Neuronal stem cell (in vitro differentiated cells): ENCODE results near the gene DSE.

ENCODE experiments used
- DNase-seq: peaks from one replicate; pipeline ENCODE4 v3.0.0-alpha.2; 2013; ENCODE audit warnings: low spot score
- H2AFZ ChIP-seq: one replicate; pipeline ENCODE4 v1.6.1; 2013; ENCODE audit warnings: mild to moderate bottlenecking, low read length, inconsistent platforms
- H2AK5ac ChIP-seq: 2 replicates; pipeline ENCODE4 v1.6.1; 2013; ENCODE audit warnings: low read depth, mild to moderate bottlenecking, inconsistent platforms, low read length, moderate library complexity, mixed read lengths
- H2BK120ac ChIP-seq: 2 replicates; pipeline ENCODE4 v1.6.1; 2013; ENCODE audit warnings: low read depth, mild to moderate bottlenecking, inconsistent platforms, low read length, moderate library complexity, mixed read lengths
- H2BK12ac ChIP-seq: one replicate; pipeline ENCODE4 v1.6.1; 2013; ENCODE audit warnings: low read length, inconsistent platforms
- H2BK15ac ChIP-seq: 2 replicates; pipeline ENCODE4 v1.6.1; 2013; ENCODE audit warnings: mild to moderate bottlenecking, low read length, inconsistent platforms, mixed read lengths
- H2BK5ac ChIP-seq: one replicate; pipeline ENCODE4 v1.6.1; 2013; ENCODE audit warnings: inconsistent platforms, mild to moderate bottlenecking, low read length, moderate library complexity
- H3K14ac ChIP-seq: one replicate; pipeline ENCODE4 v1.6.1; 2013; ENCODE audit warnings: low read length, inconsistent platforms
- H3K18ac ChIP-seq: 2 replicates; pipeline ENCODE4 v1.6.1; 2013; ENCODE audit warnings: low read length, inconsistent platforms
- H3K23ac ChIP-seq: 2 replicates; pipeline ENCODE4 v1.6.1; 2013; ENCODE audit warnings: low read depth, mild to moderate bottlenecking, mixed read lengths, low read length, inconsistent platforms; ENCODE audit not compliant: poor library complexity
- H3K27ac ChIP-seq: replicated peaks from 3 replicates; pipeline ENCODE4 v1.5.1; 2013; ENCODE audit warnings: low read length, inconsistent platforms
- H3K27me3 ChIP-seq, 3 experiments: 2 replicates each; pipeline ENCODE4 v1.6.1; 2013; ENCODE audit warnings: low read length in 3 of 3, mild to moderate bottlenecking in 2 of 3, inconsistent platforms in 1 of 3, low read depth in 1 of 3, mixed read lengths in 1 of 3, moderate library complexity in 1 of 3; ENCODE audit not compliant: control insufficient read depth in 3 of 3, insufficient read depth in 3 of 3
- H3K36me3 ChIP-seq, 2 donors: replicated peaks in 1 of 2; 2 replicates each; pipeline ENCODE4 v1.6.1; 2013; ENCODE audit warnings: low read length in 2 of 2; ENCODE audit not compliant: control insufficient read depth in 2 of 2, insufficient read depth in 2 of 2
- H3K4ac ChIP-seq: 2 replicates; pipeline ENCODE4 v1.6.1; 2013; ENCODE audit warnings: inconsistent platforms, mild to moderate bottlenecking, low read length, moderate library complexity
- H3K4me1 ChIP-seq, 2 donors: 1 replicate in 1 of 2; 2 replicates in 1 of 2; pipeline ENCODE4 v1.6.1; 2013; ENCODE audit warnings: low read length in 2 of 2, low read depth in 1 of 2; ENCODE audit not compliant: control insufficient read depth in 2 of 2, insufficient read depth in 1 of 2
- H3K4me2 ChIP-seq: one replicate; pipeline ENCODE4 v1.6.1; 2013; ENCODE audit warnings: mild to moderate bottlenecking, low read length, inconsistent platforms; ENCODE audit not compliant: insufficient read depth, poor library complexity, severe bottlenecking
- H3K4me3 ChIP-seq, 2 donors: 2 replicates each; pipeline ENCODE4 v1.5.1; 2013; ENCODE audit warnings: low read length in 2 of 2, mild to moderate bottlenecking in 2 of 2, inconsistent platforms in 1 of 2, moderate library complexity in 1 of 2
- H3K79me1 ChIP-seq: one replicate; pipeline ENCODE4 v1.6.1; 2013; ENCODE audit warnings: low read depth, mild to moderate bottlenecking, inconsistent platforms, low read length, moderate library complexity
- H3K9ac ChIP-seq: one replicate; pipeline ENCODE4 v1.6.1; 2013; ENCODE audit warnings: mild to moderate bottlenecking, low read depth, low read length, inconsistent platforms; ENCODE audit not compliant: poor library complexity
- H3K9me3 ChIP-seq, 2 donors: replicated peaks in 1 of 2; 2 replicates each; pipeline versions ENCODE3 to v1.6.1; 2013; ENCODE audit warnings: low read length in 2 of 2, mild to moderate bottlenecking in 2 of 2, inconsistent platforms in 1 of 2, low read depth in 1 of 2, mixed read lengths in 1 of 2, moderate library complexity in 1 of 2; ENCODE audit not compliant: control insufficient read depth in 2 of 2, insufficient read depth in 1 of 2
- H4K8ac ChIP-seq: one replicate; pipeline ENCODE4 v1.6.1; 2013; ENCODE audit warnings: low read depth, mild to moderate bottlenecking, inconsistent platforms, low read length, moderate library complexity
- H4K91ac ChIP-seq: one replicate; pipeline ENCODE4 v1.6.1; 2013; ENCODE audit warnings: low read length, low read depth, mild to moderate bottlenecking, inconsistent platforms; ENCODE audit not compliant: poor library complexity
- WGBS, 2 donors: extraction: QIAGEN DNeasy Blood & Tissue Kit; methylation state at CpG; one replicate each; pipeline ENCODE4 v1.1.7; 2013; ENCODE audit warnings: missing lambda C conversion rate in 2 of 2, mixed read lengths in 1 of 2; ENCODE audit not compliant: insufficient read length in 2 of 2, insufficient replicate concordance in 1 of 2; ENCODE audit errors: extremely low coverage in 2 of 2; 5-methylcytosine and 5-hydroxymethylcytosine counted together

The DSE gene

DNA sequence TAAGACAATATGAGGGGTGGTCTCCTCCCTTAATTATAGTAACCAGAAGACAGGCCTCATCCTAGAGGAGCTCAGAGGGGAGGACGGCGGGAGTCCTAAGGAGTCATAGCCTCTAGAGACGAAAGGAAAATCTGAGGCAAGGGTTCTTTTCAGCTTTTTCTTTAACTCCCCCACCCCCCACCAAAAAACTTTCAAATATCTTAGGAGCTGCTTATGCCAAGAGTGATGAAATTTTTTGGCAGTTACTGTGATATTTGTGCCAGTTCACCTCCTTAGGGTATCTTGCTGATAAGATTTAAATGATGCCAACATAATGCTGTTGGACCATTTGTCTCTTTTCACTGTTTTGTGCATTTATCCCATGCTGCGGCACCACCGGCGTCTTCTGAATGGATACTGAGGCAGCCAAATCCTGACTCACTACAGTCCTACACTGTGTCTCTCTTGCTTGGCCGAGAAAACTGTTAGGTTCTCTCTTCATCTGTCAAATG, 44.5 kb upstream of the DSE start:
- no peak overlapping the region for H3K4me2 ChIP-seq
- H4K8ac ChIP-seq, result no peak overlapping the region
- no peaks in the 10 kb centered on the region for H3K79me1 ChIP-seq
- H3K23ac ChIP-seq, result no peak overlapping the region
- H3K4me3 ChIP-seq, result no peak overlapping the region
- H2AK5ac ChIP-seq, result no peak overlapping the region
- no peak overlapping the region for H2BK12ac ChIP-seq
- H2AFZ ChIP-seq, result no peak overlapping the region
- no peak overlapping the region for H3K9ac ChIP-seq
- H3K27me3 ChIP-seq, result no peaks in the 10 kb centered on the region
- no peak overlapping the region for H2BK120ac ChIP-seq
- WGBS, 2 donors, result no CpG with 5 or more reads among the region's 7 CpGs
- H3K9me3 ChIP-seq, result no peaks in the 10 kb centered on the region
- H2BK5ac ChIP-seq, result no peak overlapping the region
- no peak overlapping the region for H3K14ac ChIP-seq
- H2BK15ac ChIP-seq, result no peak overlapping the region
- no peak overlapping the region for H3K27ac ChIP-seq
- peaks cover 0 to 24% of the 10 kb centered on the region in 2 donors for H3K4me1 ChIP-seq
- H3K36me3 ChIP-seq, result no peaks in the 10 kb centered on the region
- H3K18ac ChIP-seq, result no peak overlapping the region
- no peak overlapping the region for H4K91ac ChIP-seq
- DNase-seq, result no peak
- H3K4ac ChIP-seq, result no peak overlapping the region

DNA sequence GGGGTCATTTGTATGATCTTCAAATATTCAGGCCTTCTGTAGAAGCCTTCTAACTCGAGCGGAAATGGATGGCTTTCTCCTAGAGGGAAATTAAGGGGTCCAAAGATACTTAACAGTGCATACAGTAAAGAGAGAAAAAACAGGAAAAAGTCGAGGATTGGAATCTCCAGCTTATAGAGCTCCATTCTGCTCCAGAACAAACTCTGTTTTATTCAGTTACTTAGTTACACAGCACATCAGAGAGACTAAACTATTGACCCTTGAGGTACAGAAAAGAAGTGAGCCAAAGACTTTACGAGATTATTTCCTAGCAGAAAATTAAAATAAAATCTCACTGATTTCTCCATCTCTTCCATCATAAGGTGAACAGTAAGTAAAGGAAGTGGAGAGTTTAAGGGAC, 43.8 kb upstream of the DSE start:
- no peak overlapping the region for H2AFZ ChIP-seq
- H3K9me3 ChIP-seq, result no peaks in the 10 kb centered on the region
- H3K18ac ChIP-seq, result no peak overlapping the region
- no peaks in the 10 kb centered on the region for H3K79me1 ChIP-seq
- H2AK5ac ChIP-seq, result no peak overlapping the region
- no peak overlapping the region for H4K8ac ChIP-seq
- no peak overlapping the region for H2BK12ac ChIP-seq
- no peak overlapping the region for H4K91ac ChIP-seq
- H3K9ac ChIP-seq, result no peak overlapping the region
- H3K36me3 ChIP-seq, result no peaks in the 10 kb centered on the region
- peaks cover 0 to 24% of the 10 kb centered on the region in 2 donors for H3K4me1 ChIP-seq
- no peak overlapping the region for H2BK15ac ChIP-seq
- no peak overlapping the region for H3K23ac ChIP-seq
- H3K27ac ChIP-seq, result no peak overlapping the region
- no peak overlapping the region for H2BK5ac ChIP-seq
- WGBS, 2 donors, result no CpG with 5 or more reads among the region's 4 CpGs
- no peak overlapping the region for H3K4me3 ChIP-seq
- no peak for DNase-seq
- H3K4me2 ChIP-seq, result no peak overlapping the region
- no peak overlapping the region for H3K14ac ChIP-seq
- H3K4ac ChIP-seq, result no peak overlapping the region
- no peak overlapping the region for H2BK120ac ChIP-seq
- no peaks in the 10 kb centered on the region for H3K27me3 ChIP-seq

DNA sequence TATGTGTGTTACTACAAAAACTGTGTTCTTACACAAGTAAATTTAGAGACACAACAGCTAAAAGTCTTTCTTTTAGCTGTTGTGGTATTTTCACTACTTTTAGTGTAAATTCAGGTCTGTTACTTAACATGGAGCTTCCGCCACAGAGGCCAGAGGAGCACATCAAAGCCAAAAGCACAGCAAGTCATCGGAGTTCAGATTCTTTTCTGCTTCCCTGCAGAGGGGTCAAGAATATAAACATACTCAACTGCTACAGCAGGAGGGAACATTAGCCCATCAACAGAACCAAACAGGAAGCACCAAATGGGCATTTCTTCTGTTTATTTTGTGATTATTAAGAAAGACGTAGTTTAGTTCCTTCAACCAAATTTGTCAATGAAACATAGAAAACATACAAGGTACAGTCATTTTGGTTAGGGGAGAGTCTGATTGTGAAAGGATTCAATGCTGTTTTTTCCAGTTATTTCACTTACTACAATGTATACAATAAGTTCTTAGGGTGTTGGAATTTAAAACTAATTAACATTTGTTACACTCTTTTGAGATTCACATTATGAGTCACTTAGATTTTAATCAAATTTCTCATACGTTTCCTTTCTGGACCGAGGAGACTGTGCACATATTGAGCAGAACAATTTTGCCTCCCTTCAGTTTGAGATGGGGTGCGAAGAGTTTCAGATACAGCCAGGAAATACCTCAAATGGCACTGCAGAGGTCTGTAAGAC, 42.8 kb upstream of the DSE start:
- H3K9me3 ChIP-seq, result peaks cover 0 to 5% of the 10 kb centered on the region in 2 donors
- H3K14ac ChIP-seq, result no peak overlapping the region
- no peaks in the 10 kb centered on the region for H3K79me1 ChIP-seq
- no peak overlapping the region for H3K27ac ChIP-seq
- no peak overlapping the region for H3K4me2 ChIP-seq
- H2BK120ac ChIP-seq, result no peak overlapping the region
- no peak overlapping the region for H3K9ac ChIP-seq
- peaks cover 0 to 19% of the 10 kb centered on the region in 2 donors for H3K4me1 ChIP-seq
- no peak overlapping the region for H2BK12ac ChIP-seq
- DNase-seq, result no peak
- H3K27me3 ChIP-seq, result no peaks in the 10 kb centered on the region
- H3K36me3 ChIP-seq, result no peaks in the 10 kb centered on the region
- H3K4ac ChIP-seq, result no peak overlapping the region
- no peak overlapping the region for H2BK15ac ChIP-seq
- no peak overlapping the region for H2BK5ac ChIP-seq
- H3K23ac ChIP-seq, result no peak overlapping the region
- H4K8ac ChIP-seq, result no peak overlapping the region
- no peak overlapping the region for H4K91ac ChIP-seq
- H3K4me3 ChIP-seq, result no peak overlapping the region
- H2AFZ ChIP-seq, result peak overlapping the region; percentile 27
- no CpG with 5 or more reads among the region's 6 CpGs for WGBS, 2 donors
- no peak overlapping the region for H3K18ac ChIP-seq
- no peak overlapping the region for H2AK5ac ChIP-seq

DNA sequence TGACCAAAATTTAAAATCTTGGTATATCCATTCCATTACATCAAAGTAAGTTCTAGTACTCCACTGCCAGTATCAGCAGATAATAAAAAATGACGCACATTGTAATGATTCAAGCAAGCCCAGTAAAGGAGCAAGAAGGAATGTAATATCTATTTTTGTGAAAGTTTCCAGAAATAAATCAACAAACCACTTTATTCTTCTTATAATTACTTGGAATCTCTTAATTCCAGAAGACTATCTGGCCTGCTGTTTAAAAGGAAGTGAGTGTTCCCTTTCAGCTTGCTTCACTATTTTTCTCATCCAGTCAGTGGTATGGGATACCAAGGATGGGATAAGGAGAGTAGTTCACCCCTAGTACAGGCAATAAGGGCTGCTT, 42.2 kb upstream of the DSE start:
- WGBS, 2 donors, result no CpG with 5 or more reads among the region's 1 CpG
- H2BK120ac ChIP-seq, result no peak overlapping the region
- no peaks in the 10 kb centered on the region for H3K27me3 ChIP-seq
- H2BK5ac ChIP-seq, result no peak overlapping the region
- no peak overlapping the region for H3K14ac ChIP-seq
- H2AFZ ChIP-seq, result peak overlapping the region; percentile 27
- H3K4me2 ChIP-seq, result no peak overlapping the region
- no peak overlapping the region for H4K91ac ChIP-seq
- no peak overlapping the region for H3K9ac ChIP-seq
- no peak overlapping the region for H2BK15ac ChIP-seq
- DNase-seq, result no peak
- no peak overlapping the region for H3K4me3 ChIP-seq
- no peaks in the 10 kb centered on the region for H3K79me1 ChIP-seq
- H3K18ac ChIP-seq, result no peak overlapping the region
- H3K36me3 ChIP-seq, result no peaks in the 10 kb centered on the region
- no peak overlapping the region for H3K23ac ChIP-seq
- no peak overlapping the region for H2BK12ac ChIP-seq
- no peak overlapping the region for H3K4ac ChIP-seq
- no peak overlapping the region for H2AK5ac ChIP-seq
- peaks cover 0 to 10% of the 10 kb centered on the region in 2 donors for H3K9me3 ChIP-seq
- H3K27ac ChIP-seq, result no peak overlapping the region
- H4K8ac ChIP-seq, result no peak overlapping the region
- H3K4me1 ChIP-seq, result peaks cover 0 to 19% of the 10 kb centered on the region in 2 donors
